Measurements from ENCODE around the gene CLEC20A. TPM values are rescaled to one million over a fixed set of nuclear protein-coding genes. Genes with fewer than 3 reads are reported as not detected.

Gene CLEC20A
- total and polyA plus RNA-seq, 2 experiments from 2014 or later, result not detected

DNA sequence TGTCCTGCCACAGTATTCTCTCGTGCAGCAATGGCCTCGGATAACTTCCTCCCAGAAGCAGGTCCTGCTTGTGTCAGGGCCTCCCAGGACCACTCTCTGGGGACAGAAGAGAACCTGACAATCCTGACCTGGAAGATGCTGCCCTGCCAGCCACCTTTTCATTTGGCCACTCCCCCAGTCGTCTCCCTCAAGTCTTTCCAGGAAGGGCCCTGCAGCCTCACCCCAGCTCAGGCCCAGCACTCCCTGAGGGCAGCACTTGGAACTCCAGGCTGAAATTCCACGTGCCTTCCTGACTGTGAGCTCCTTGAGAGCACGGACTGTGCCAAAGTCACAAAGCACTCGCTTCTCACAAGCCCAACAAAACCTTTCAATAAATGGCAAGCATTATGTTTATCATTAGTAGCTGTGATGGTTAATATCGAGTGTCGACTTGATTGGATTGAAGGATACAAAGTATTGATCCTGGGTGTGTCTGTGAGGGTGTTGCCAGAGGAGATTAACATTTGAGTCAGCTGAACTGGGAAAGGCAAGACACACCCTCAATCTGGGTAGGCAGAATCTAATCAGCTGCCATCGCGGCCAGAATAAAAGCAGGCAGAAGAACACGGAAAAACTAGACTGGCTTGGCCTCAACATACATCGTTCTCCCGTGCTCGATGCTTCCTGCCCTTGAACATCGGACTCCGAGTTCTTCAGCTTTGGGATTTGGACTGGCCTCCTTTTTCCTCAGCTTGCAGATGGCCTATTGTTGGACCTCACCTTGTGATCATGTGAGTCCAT is 2.3 kb upstream of the CLEC20A start:
- no peaks in the 10 kb centered on the region for H3K4me1 ChIP-seq (ENCODE audit: insufficient read depth)
- H4K20me1 ChIP-seq (ENCODE audit: insufficient read depth), result no peaks in the 10 kb centered on the region
- no peak for DNase-seq
- no peaks in the 10 kb centered on the region for H3K36me3 ChIP-seq (ENCODE audit: low read depth)
- TF ChIP-seq EZH2phosphoT487 (IDR thresholded peaks at IDR 0.05; ENCODE audit: insufficient read depth, low read depth) (no peak), EZH2 (IDR thresholded peaks at IDR 0.05; ENCODE audit: insufficient read depth, poor library complexity, severe bottlenecking) (no peak)
- H3K4me3 ChIP-seq, result no peak overlapping the region
- in situ Hi-C loops (cut with MboI), result loop anchor here (10.0 kb wide), 1 partner anchor 194 kb away; no protein-coding TSS in a partner anchor
- no peaks in the 10 kb centered on the region for H3K9me3 ChIP-seq (ENCODE audit: low read depth)
- no peaks in the 10 kb centered on the region for H3F3A ChIP-seq (ENCODE audit: insufficient read depth)
- H2AFZ ChIP-seq, result no peak overlapping the region
- no peak overlapping the region for H3K27ac ChIP-seq
- H3K79me2 ChIP-seq (ENCODE audit: insufficient read depth), result no peaks in the 10 kb centered on the region
- no peak overlapping the region for H3K4me2 ChIP-seq (ENCODE audit: unreplicated experiment)
- H3K9ac ChIP-seq, result no peak overlapping the region
- H3K27me3 ChIP-seq (replicated peaks; ENCODE audit: insufficient read depth), result no peaks in the 10 kb centered on the region
- 83 to 85% methylated on average over 16 of the region's 16 CpGs for WGBS, 2 experiments (ENCODE audit: low coverage in 1 of 2, low lambda C conversion rate in 2 of 2, missing lambda C conversion rate in 2 of 2)
- H3K9me2 ChIP-seq (ENCODE audit: insufficient read depth), result no peaks in the 10 kb centered on the region

GRCh38 chr1:178497903-178498478 is 1.2 kb upstream of the CLEC20A start:
- no peaks in the 10 kb centered on the region for H3F3A ChIP-seq (ENCODE audit: insufficient read depth)
- no peaks in the 10 kb centered on the region for H3K27me3 ChIP-seq (replicated peaks; ENCODE audit: insufficient read depth)
- DNase-seq, result no peak
- H3K4me2 ChIP-seq (ENCODE audit: unreplicated experiment), result no peak overlapping the region
- H4K20me1 ChIP-seq (ENCODE audit: insufficient read depth), result no peaks in the 10 kb centered on the region
- TF ChIP-seq EZH2phosphoT487 (IDR thresholded peaks at IDR 0.05; ENCODE audit: insufficient read depth, low read depth) (no peak), EZH2 (IDR thresholded peaks at IDR 0.05; ENCODE audit: insufficient read depth, poor library complexity, severe bottlenecking) (no peak)
- WGBS, 2 experiments (ENCODE audit: low coverage in 1 of 2, low lambda C conversion rate in 2 of 2, missing lambda C conversion rate in 2 of 2), result 86 to 95% methylated on average over 7 of the region's 7 CpGs
- H2AFZ ChIP-seq, result no peak overlapping the region
- no peaks in the 10 kb centered on the region for H3K36me3 ChIP-seq (ENCODE audit: low read depth)
- H3K27ac ChIP-seq, result no peak overlapping the region
- no peaks in the 10 kb centered on the region for H3K79me2 ChIP-seq (ENCODE audit: insufficient read depth)
- no peaks in the 10 kb centered on the region for H3K9me3 ChIP-seq (ENCODE audit: low read depth)
- H3K4me3 ChIP-seq, result no peak overlapping the region
- no peaks in the 10 kb centered on the region for H3K4me1 ChIP-seq (ENCODE audit: insufficient read depth)
- no peaks in the 10 kb centered on the region for H3K9me2 ChIP-seq (ENCODE audit: insufficient read depth)
- in situ Hi-C loops (cut with MboI), result loop anchor here (10.0 kb wide), 1 partner anchor 193 kb away; no protein-coding TSS in a partner anchor
- no peak overlapping the region for H3K9ac ChIP-seq

GRCh38 chr1:178495741-178496409 is 889 bp downstream of the CLEC20A start:
- Histone ChIP-seq H2AFZ (no peak overlapping the region), H4K20me1 (ENCODE audit: insufficient read depth) (no peaks in the 10 kb centered on the region), H3K9me3 (ENCODE audit: low read depth) (no peaks in the 10 kb centered on the region), H3K27ac (no peak overlapping the region), H3K4me1 (ENCODE audit: insufficient read depth) (no peaks in the 10 kb centered on the region), H3K9ac (no peak overlapping the region), H3K4me2 (ENCODE audit: unreplicated experiment) (no peak overlapping the region), H3F3A (ENCODE audit: insufficient read depth) (no peaks in the 10 kb centered on the region), H3K4me3 (no peak overlapping the region), H3K9me2 (ENCODE audit: insufficient read depth) (no peaks in the 10 kb centered on the region), H3K79me2 (ENCODE audit: insufficient read depth) (no peaks in the 10 kb centered on the region), H3K27me3 (replicated peaks; ENCODE audit: insufficient read depth) (no peaks in the 10 kb centered on the region), H3K36me3 (ENCODE audit: low read depth) (no peaks in the 10 kb centered on the region)
- no peak for DNase-seq
- in situ Hi-C loops (cut with MboI), result loop anchor here (10.0 kb wide), 1 partner anchor 191 kb away; no protein-coding TSS in a partner anchor
- 79 to 89% methylated on average over 12 to 16 of the region's 16 CpGs for WGBS, 2 experiments (ENCODE audit: low coverage in 1 of 2, low lambda C conversion rate in 2 of 2, missing lambda C conversion rate in 2 of 2)
- TF ChIP-seq EZH2phosphoT487 (IDR thresholded peaks at IDR 0.05; ENCODE audit: insufficient read depth, low read depth) (no peak), EZH2 (IDR thresholded peaks at IDR 0.05; ENCODE audit: insufficient read depth, poor library complexity, severe bottlenecking) (no peak)

DNA sequence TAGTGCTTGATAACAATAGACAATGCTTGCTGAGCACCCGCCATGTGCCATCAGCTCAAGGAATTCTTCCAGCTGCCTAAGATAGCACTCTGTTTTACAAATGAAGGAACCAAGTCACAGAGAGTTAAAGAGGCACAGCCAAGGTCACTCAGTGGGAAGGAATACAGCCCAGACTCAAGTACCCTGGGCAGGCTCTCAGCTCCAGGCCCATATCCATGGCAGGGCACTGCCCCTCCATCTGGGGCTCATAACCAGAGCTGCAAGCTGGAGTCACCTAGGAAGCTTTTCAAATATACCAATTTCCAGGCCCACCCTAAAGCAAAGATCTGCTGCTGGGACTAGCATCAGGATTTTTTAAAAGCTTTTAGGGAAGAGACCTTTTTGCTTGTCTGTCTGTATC is 1.6 kb downstream of the CLEC20A start:
- 96 to 100% methylated on average over 1 of the region's 1 CpG for WGBS, 2 experiments (ENCODE audit: low coverage in 1 of 2, low lambda C conversion rate in 2 of 2, missing lambda C conversion rate in 2 of 2)
- no peaks in the 10 kb centered on the region for H4K20me1 ChIP-seq (ENCODE audit: insufficient read depth)
- DNase-seq, result no peak
- no peaks in the 10 kb centered on the region for H3K4me1 ChIP-seq (ENCODE audit: insufficient read depth)
- H3K9me2 ChIP-seq (ENCODE audit: insufficient read depth), result no peaks in the 10 kb centered on the region
- no peak for TF ChIP-seq EZH2 (IDR thresholded peaks at IDR 0.05; ENCODE audit: insufficient read depth, poor library complexity, severe bottlenecking)
- TF ChIP-seq EZH2phosphoT487 (IDR thresholded peaks at IDR 0.05; ENCODE audit: insufficient read depth, low read depth), result no peak
- H3K4me2 ChIP-seq (ENCODE audit: unreplicated experiment), result no peak overlapping the region
- in situ Hi-C loops (cut with MboI), result loop anchor here (10.0 kb wide), 1 partner anchor 190 kb away; no protein-coding TSS in a partner anchor
- H3K36me3 ChIP-seq (ENCODE audit: low read depth), result no peaks in the 10 kb centered on the region
- H3K27me3 ChIP-seq (replicated peaks; ENCODE audit: insufficient read depth), result no peaks in the 10 kb centered on the region
- H3K9me3 ChIP-seq (ENCODE audit: low read depth), result no peaks in the 10 kb centered on the region
- no peak overlapping the region for H3K4me3 ChIP-seq
- no peaks in the 10 kb centered on the region for H3F3A ChIP-seq (ENCODE audit: insufficient read depth)
- no peak overlapping the region for H2AFZ ChIP-seq
- no peak overlapping the region for H3K27ac ChIP-seq
- H3K9ac ChIP-seq, result no peak overlapping the region
- no peaks in the 10 kb centered on the region for H3K79me2 ChIP-seq (ENCODE audit: insufficient read depth)
